ENCODE measurements around the gene ATP1A4.

ATP1A4 gene

GRCh38 chr1:160227561-160227960 is 76.2 kb downstream of the ATP1A4 start:
- no peak for DNase-seq (ENCODE audit: low read depth in 2 of 2)

DNA sequence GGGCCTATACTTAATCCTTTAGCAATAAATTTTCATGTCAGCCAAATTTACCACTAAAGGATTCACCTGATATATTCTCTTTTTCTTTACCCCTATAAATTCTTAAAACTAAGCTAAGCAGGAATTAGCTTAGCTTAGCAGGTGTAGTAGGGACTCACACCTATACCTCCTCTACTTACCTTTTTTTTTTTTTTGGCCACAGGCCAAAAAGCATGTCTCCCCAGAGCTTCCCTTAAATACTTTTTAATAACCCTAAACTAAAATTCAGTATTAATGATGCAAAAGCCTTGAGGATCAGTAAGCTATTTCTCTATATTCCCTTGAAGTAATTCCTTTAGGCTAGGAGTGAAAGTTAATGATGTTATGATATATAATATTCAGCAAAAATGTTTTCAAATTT is 77.0 kb downstream of the ATP1A4 start:
- DNase-seq (ENCODE audit: low read depth in 2 of 2), result no peak

DNA sequence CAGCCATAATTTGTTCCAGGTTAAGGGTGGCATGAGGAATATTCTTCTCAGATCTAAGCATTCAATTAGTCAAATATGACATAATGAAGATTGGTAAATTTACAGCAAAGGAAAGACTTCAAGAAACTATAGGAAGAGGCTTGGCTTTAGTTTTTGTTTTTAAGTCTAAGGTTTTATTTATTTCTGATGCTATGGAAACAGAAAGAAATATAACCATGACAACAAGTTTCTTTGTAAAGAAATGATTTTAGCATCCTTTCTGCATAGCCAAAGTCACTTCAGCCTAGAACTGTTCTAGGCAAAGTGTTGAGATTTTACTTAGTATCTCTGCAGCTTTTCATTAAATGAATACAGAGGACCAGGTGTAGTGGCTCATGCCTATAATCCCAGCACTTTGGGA is 81.5 kb downstream of the ATP1A4 start:
- DNase-seq (ENCODE audit: low read depth in 2 of 2), result no peak

Measured in stimulated activated CD8-positive, alpha-beta memory T cell treated with anti-CD3 and anti-CD28 coated beads, Interleukin-2, amount 100 ng/mL, for 48 hours (primary cell).